ENCODE results near the gene PARVB. TPM values are rescaled to one million over a fixed set of nuclear protein-coding genes. Genes with fewer than 3 reads are reported as not detected.

Gene PARVB
- total and polyA plus RNA-seq, 2 of the 8 experiments (the other 6 are each of a cell fraction or from before 2014, with no cell fraction given) = 14.5 to 18.6 TPM

GRCh38 chr22:43991316-43992020 is 32.6 kb upstream of the PARVB start:
- no peak for TF ChIP-seq SRF (IDR thresholded peaks at IDR 0.05; ENCODE audit: low read depth, low read length)
- TF ChIP-seq TEAD4 (IDR thresholded peaks at IDR 0.05; ENCODE audit: low read depth, low read length) = no peak
- TF ChIP-seq POLR2AphosphoS5 (IDR thresholded peaks at IDR 0.05; ENCODE audit: low read depth, low read length) = no peak
- no peak for TF ChIP-seq BACH1 (IDR thresholded peaks at IDR 0.05; ENCODE audit: low read length)
- no peak for TF ChIP-seq ATF3 (IDR thresholded peaks at IDR 0.05; ENCODE audit: insufficient read depth, low read depth, low read length)
- TF ChIP-seq RBBP5 (IDR thresholded peaks at IDR 0.05; ENCODE audit: borderline replicate concordance, low read depth, low read length) = no peak
- TF ChIP-seq CBX5 (IDR thresholded peaks at IDR 0.05; ENCODE audit: low read depth, low read length) = no peak
- TF ChIP-seq TAF1 (IDR thresholded peaks at IDR 0.05; ENCODE audit: low read depth, low read length) = no peak
- no peak for TF ChIP-seq SIX5 (IDR thresholded peaks at IDR 0.05; ENCODE audit: low read depth, low read length)
- no peak for TF ChIP-seq TAF7 (optimal IDR thresholded peaks at IDR 0.05; ENCODE audit: borderline replicate concordance, low read depth, low read length)
- TF ChIP-seq SUZ12 (IDR thresholded peaks at IDR 0.05; ENCODE audit: low read length) = no peak
- no peak for TF ChIP-seq BCL11A (IDR thresholded peaks at IDR 0.05; ENCODE audit: low read depth in 2 of 2, low read length in 2 of 2)
- FAIRE-seq = no peak
- H3K36me3 ChIP-seq (ENCODE audit: control insufficient read depth in 2 of 4, insufficient read depth in 4 of 4, low read length in 3 of 4) = peaks cover 3 to 28% (median 24%) of the 10 kb centered on the region in 4 experiments; a peak in 5 of 8 replicates

More at GRCh38 chr22:43991316-43992020, 32.6 kb upstream of the PARVB start:
- H3K4me3 ChIP-seq (ENCODE audit: extremely low read depth in 1 of 4, insufficient read depth in 2 of 4, low read depth in 3 of 4, low read length in 4 of 4) = no peak overlapping the region
- no peak overlapping the region for H2BK15ac ChIP-seq (ENCODE audit: low read length)
- CTCF ChIA-PET (ENCODE audit: partially characterized antibody) = interaction anchor here (1.9 to 5.7 kb wide), 4 partner anchors 8 to 634 kb away, joined by 7 to 100 read pairs (median 40); no protein-coding TSS in a partner anchor
- H3K79me1 ChIP-seq (ENCODE audit: low read depth, low read length) = no peaks in the 10 kb centered on the region
- H4K5ac ChIP-seq (ENCODE audit: insufficient read length, low read depth, low read length) = no peak overlapping the region
- WGBS, 2 experiments (ENCODE audit: extremely low coverage in 1 of 2, insufficient coverage in 1 of 2, insufficient read length in 1 of 2, insufficient replicate concordance in 2 of 2, low coverage in 1 of 2, low lambda C conversion rate in 2 of 2, missing lambda C conversion rate in 1 of 2) = 92% methylated on average over 11 of the region's 11 CpGs; no CpG with 5 or more reads in 1 of the 2 experiments
- no peak for DNase-seq (ENCODE audit: low read depth in 1 of 2, low spot score in 2 of 2)
- no peak overlapping the region for H2AFZ ChIP-seq (ENCODE audit: low read length)
- peaks cover 0 to 2% (median 1%) of the 10 kb centered on the region in 4 experiments; a peak in 3 of 7 replicates for H3K4me1 ChIP-seq (replicated peaks in 1 of 4; ENCODE audit: control insufficient read depth in 3 of 4, insufficient read depth in 4 of 4, low read length in 3 of 4)
- H3K4me2 ChIP-seq (ENCODE audit: insufficient read depth in 1 of 2, low read depth in 2 of 2, low read length in 2 of 2) = no peak overlapping the region
- no peaks in the 10 kb centered on the region for H3K23me2 ChIP-seq (ENCODE audit: low read depth, low read length)
- no peak overlapping the region for H3K23ac ChIP-seq (ENCODE audit: insufficient read length)
- H3K14ac ChIP-seq (ENCODE audit: insufficient read length) = no peak overlapping the region
- H2BK120ac ChIP-seq (replicated peaks; ENCODE audit: low read depth, low read length) = no peak overlapping the region
- H4K20me1 ChIP-seq (replicated peaks in 1 of 2; ENCODE audit: control insufficient read depth in 1 of 2, insufficient read depth in 2 of 2, low read length in 2 of 2) = peaks cover 2 to 5% of the 10 kb centered on the region in 2 experiments
- no peak overlapping the region for H3K18ac ChIP-seq (ENCODE audit: extremely low read depth, low read length)
- H4K8ac ChIP-seq (ENCODE audit: extremely low read depth, insufficient read depth, low read length) = no peak overlapping the region
- H3K27ac ChIP-seq (ENCODE audit: low read depth, low read length) = no peak overlapping the region
- no peaks in the 10 kb centered on the region for H3K9me3 ChIP-seq (ENCODE audit: insufficient read depth in 2 of 2, low read depth in 1 of 2, low read length in 1 of 2)
- H3K79me2 ChIP-seq (ENCODE audit: control insufficient read depth in 1 of 2, insufficient read depth in 2 of 2, low read length in 2 of 2) = no peaks in the 10 kb centered on the region
- H3K4ac ChIP-seq (replicated peaks; ENCODE audit: insufficient read length, low read depth, low read length) = no peak overlapping the region
- POLR2A ChIA-PET (ENCODE audit: partially characterized antibody) = no interaction called here
- no peak overlapping the region for H4K91ac ChIP-seq (replicated peaks; ENCODE audit: insufficient read length, low read length)
- no peak overlapping the region for H3K56ac ChIP-seq (replicated peaks; ENCODE audit: insufficient read length, low read depth, low read length)
- H3K9ac ChIP-seq (replicated peaks in 1 of 4; ENCODE audit: extremely low read depth in 1 of 4, low read depth in 3 of 4, low read length in 3 of 4) = no peak overlapping the region
- H2BK20ac ChIP-seq (ENCODE audit: low read length) = no peak overlapping the region
- no peaks in the 10 kb centered on the region for H3K27me3 ChIP-seq (replicated peaks in 1 of 4; ENCODE audit: control insufficient read depth in 3 of 4, extremely low read depth in 1 of 4, insufficient read depth in 3 of 4, low read length in 3 of 4)
- H2BK5ac ChIP-seq (ENCODE audit: low read depth, low read length) = no peak overlapping the region
- H2BK12ac ChIP-seq (ENCODE audit: low read depth, low read length) = no peak overlapping the region
- no peak overlapping the region for H2AK5ac ChIP-seq (ENCODE audit: low read depth, low read length)
